Hippocampal formation (tissue), 2 donors: ENCODE results near the gene EIF2S3B.
"Not testable (repeated sequence)": the region's sequence is repeated elsewhere in the genome, so short reads cannot be mapped to it uniquely, and the experiment has no call there.

Experiments used
- DNase-seq, 2 donors: peaks; one replicate each; lab custom pipeline; 2025; lab: John Stamatoyannopoulos, UW

EIF2S3B gene

GRCh38 chr12:10505620-10506019 lies at the start of gene EIF2S3B:
TSS of gene EIF2S3B (plus strand) at chr12:10505890. CDS start at chr12:10505903, 13 bp downstream.
- no peak for DNase-seq

- DNase-seq: no peak
Measured at GRCh38 chr12:10456856-10457255, 48.8 kb upstream of the EIF2S3B start.

GRCh38 chr12:10457760-10458159 lies 47.9 kb upstream of the EIF2S3B start:
- DNase-seq: no peak

GRCh38 chr12:10466311-10466710 lies 39.4 kb upstream of the EIF2S3B start:
- DNase-seq: no peak

- DNase-seq: no peak
Measured at GRCh38 chr12:10469701-10470100, 36.0 kb upstream of the EIF2S3B start.

- not testable (repeated sequence) for DNase-seq
Measured at GRCh38 chr12:10472808-10473207, 32.9 kb upstream of the EIF2S3B start.

- DNase-seq: not testable (repeated sequence)
Measured at GRCh38 chr12:10481901-10482300, 23.8 kb upstream of the EIF2S3B start.

GRCh38 chr12:10487328-10487727 lies 18.4 kb upstream of the EIF2S3B start:
- not testable (repeated sequence) for DNase-seq

- DNase-seq: no peak
Measured at GRCh38 chr12:10491766-10492165, 13.9 kb upstream of the EIF2S3B start.

GRCh38 chr12:10497602-10498001 lies 8.1 kb upstream of the EIF2S3B start:
- DNase-seq: no peak

- DNase-seq: no peak
Measured at GRCh38 chr12:10498042-10498441, 7.6 kb upstream of the EIF2S3B start.

GRCh38 chr12:10501030-10501429 lies 4.7 kb upstream of the EIF2S3B start:
- peak in 1 of 2 donors; percentile 36 for DNase-seq

- DNase-seq: no peak
Measured at GRCh38 chr12:10503460-10503859, 2.2 kb upstream of the EIF2S3B start.

- DNase-seq: peak in 1 of 2 donors; percentile 31
Measured at GRCh38 chr12:10511756-10512355, 6.2 kb downstream of the EIF2S3B start.

GRCh38 chr12:10512798-10513197 lies 7.1 kb downstream of the EIF2S3B start:
- DNase-seq: no peak

GRCh38 chr12:10521555-10521954 lies 15.9 kb downstream of the EIF2S3B start:
- DNase-seq: no peak

GRCh38 chr12:10528174-10528953 lies 22.7 kb downstream of the EIF2S3B start:
- DNase-seq: no peak

- no peak for DNase-seq
Measured at GRCh38 chr12:10529603-10530002, 23.9 kb downstream of the EIF2S3B start.

- DNase-seq: no peak
Measured at GRCh38 chr12:10537721-10538120, 32.0 kb downstream of the EIF2S3B start.

GRCh38 chr12:10540776-10541205 lies 35.1 kb downstream of the EIF2S3B start:
- no peak for DNase-seq

GRCh38 chr12:10543499-10543898 lies 37.8 kb downstream of the EIF2S3B start:
- no peak for DNase-seq

- DNase-seq: no peak
Measured at GRCh38 chr12:10551375-10551774, 45.7 kb downstream of the EIF2S3B start.

- no peak for DNase-seq
Measured at GRCh38 chr12:10553148-10553547, 47.5 kb downstream of the EIF2S3B start.
